Right renal pelvis (tissue), 4 donors: Measurements from ENCODE around the gene CCDC18. TPM values are rescaled to one million over a fixed set of nuclear protein-coding genes. Genes with fewer than 3 reads are reported as not detected.
A peak's percentile ranks its signal among the peaks of the same experiment; 100 is the strongest.
"Not testable (repeated sequence)": the region's sequence is repeated elsewhere in the genome, so short reads cannot be mapped to it uniquely, and the experiment has no call there.

Experiments
- DNase-seq, 4 donors: peaks; one replicate each; pipeline ENCODE4 v3.0.0-alpha.2; 2013; ENCODE audit warnings: low read depth in 4 of 4, low spot score in 3 of 4, missing footprints in 1 of 4
- polyA plus RNA-seq, 4 donors: library from polyadenylated mRNA; unstranded; fragments of 120-200 nt; gene quantifications; one replicate each; pipeline ENCODE4 v1.2.1, GENCODE V29; 2013; ENCODE audit not compliant: insufficient read length in 4 of 4

CCDC18 gene
- polyA plus RNA-seq, 4 donors, result 8.5 to 11.0 (median 10.2) TPM

- no peak for DNase-seq
Observed at GRCh38 chr1:93221913-93222312, 41.4 kb downstream of the CCDC18 start.

- DNase-seq, result no peak
Observed at GRCh38 chr1:93223023-93223675, 42.6 kb downstream of the CCDC18 start.

- DNase-seq, result no peak
Observed at GRCh38 chr1:93235261-93235660, 54.7 kb downstream of the CCDC18 start.

GRCh38 chr1:93237021-93237420 is 56.5 kb downstream of the CCDC18 start:
- no peak for DNase-seq

DNA sequence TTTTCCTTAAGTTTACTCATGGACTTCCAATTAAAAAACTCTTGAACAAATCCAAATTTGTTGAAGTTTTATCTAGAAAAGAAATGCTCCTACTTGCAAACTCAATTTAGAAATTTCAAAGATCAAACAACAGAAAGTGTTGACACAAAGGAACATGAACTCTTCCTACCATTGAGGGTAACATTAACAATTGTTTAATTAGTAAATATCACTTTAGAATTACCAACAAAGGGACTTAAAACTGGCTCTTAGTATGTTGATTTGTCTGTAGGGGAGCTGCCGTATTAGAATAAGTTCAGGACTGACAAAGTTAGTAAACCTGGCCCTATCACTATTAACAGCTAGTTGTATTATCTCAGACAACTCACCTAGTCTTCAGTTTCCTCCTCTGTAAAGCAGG is 57.9 kb downstream of the CCDC18 start:
- no peak for DNase-seq

- no peak for DNase-seq
Observed at GRCh38 chr1:93239863-93240262, 59.3 kb downstream of the CCDC18 start.

DNA sequence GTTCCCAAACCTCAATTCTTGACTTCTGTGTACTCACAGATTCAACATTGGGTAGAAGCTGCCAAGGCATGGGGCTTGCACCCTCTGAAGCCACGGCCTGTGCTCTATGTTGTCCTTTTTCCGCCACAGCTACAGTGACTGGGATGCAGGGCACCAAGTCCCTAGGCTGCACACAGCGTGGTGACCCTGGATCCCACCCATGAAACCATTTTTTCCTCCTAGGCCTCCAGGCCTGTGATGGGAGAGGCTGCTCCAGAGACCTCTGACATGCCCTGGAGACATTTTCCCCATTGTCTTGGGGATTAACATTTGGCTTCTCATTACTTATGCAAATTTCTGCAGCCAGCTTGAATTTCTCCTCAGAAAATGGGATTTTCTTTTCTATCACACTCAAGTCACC is 62.7 kb downstream of the CCDC18 start:
- not testable (repeated sequence) for DNase-seq

- DNase-seq, result no peak
Observed at GRCh38 chr1:93244298-93245069, 64.0 kb downstream of the CCDC18 start.

- no peak for DNase-seq
Observed at GRCh38 chr1:93251966-93252365, 71.4 kb downstream of the CCDC18 start.

DNA sequence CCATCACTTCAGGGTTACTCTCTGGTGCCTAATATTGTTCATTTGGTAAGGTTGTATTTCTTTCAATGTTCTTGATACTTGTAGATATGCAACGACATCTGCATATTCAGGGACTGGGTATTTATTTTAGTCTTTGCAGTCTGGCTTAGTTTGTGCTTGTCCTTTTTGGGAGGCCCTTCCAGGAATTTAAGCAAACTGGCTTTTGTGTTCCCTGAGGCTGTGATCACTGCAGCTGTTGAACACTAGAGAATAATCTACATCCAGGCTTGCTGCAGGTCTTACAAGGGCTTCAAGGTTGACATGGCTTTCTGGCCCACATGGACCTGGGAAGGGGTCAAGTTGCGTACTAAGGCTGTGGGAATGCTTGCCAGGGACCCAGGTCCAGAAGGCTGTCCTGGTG is 72.1 kb downstream of the CCDC18 start:
- no peak for DNase-seq

DNA sequence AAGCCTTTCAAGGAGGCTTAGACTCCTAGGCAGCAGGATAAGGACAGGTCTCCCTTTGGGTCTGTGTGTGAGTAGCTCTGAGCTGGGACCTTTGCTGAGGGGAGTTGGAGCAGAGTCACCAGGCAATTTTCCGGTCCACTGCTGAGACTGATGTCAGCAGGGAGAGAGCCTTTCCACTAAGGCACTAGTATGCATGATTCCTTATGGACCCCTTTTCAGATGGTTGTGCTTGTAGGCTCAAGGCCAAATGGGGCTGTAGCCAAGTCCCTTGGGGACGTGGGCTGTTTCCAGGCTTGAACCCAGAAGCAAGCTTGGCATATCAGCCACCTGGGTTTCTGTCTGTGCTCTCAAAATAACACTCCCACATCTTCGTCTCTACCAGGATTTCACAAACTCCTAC is 73.0 kb downstream of the CCDC18 start:
- DNase-seq, result no peak

DNA sequence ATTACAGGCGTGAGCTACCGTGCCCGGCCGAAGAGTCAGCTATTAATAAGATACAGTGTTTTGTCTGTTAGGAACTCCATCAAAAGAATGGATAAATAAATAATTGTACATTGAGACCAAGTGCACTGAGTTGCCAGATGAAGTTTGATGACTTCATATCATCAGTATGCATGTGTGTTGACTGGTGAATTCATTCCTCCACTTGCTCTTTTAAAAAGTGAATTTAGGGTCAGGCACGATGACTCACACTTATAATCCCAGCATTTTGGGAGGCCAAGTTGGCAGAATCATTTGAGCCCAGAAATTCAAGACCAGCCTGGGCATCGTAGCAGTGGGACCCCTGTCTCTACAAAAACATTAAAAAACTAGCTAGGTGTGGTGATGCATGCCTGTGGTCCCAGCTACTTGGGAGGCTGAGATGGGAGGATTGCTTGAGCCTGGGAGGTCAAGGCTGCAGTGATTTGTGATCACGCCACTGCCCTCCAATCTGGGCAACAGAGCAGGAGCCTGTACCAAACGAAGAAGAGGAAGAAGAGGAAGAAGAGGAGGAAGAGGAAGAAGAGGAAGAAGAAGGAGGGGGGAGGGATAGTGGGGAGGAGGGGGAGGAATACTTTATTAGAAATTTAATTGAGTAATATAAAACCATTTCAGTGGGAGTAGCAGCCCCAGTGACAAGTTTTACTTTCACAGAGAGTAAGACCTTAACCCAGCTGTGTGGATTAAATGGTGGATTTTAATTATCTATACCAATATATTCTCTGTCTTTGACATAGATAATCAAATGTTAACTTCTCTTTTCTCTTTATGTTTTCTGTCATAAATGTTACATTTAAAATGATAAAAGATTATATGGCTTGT is 74.9 kb downstream of the CCDC18 start:
- no peak for DNase-seq

DNA sequence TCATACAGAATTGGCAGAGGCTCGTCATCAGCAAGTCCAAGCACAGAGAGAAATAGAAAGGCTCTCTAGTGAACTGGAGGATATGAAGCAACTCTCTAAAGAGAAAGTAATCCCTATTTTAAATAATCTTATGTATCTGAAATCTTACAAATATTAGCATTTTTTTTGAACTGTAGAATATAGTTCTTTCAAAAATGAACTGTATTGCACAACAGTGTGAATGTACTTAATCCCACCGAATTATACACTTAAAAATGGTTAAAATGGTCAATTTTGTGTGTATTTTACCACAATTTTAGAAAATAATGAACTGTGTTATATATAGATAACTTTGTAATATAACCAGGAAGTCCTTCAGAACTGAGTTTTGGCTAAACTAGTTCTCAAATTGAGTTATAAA is 75.9 kb downstream of the CCDC18 start:
- no peak for DNase-seq

- no peak for DNase-seq
Observed at GRCh38 chr1:93257889-93258288, 77.4 kb downstream of the CCDC18 start.

DNA sequence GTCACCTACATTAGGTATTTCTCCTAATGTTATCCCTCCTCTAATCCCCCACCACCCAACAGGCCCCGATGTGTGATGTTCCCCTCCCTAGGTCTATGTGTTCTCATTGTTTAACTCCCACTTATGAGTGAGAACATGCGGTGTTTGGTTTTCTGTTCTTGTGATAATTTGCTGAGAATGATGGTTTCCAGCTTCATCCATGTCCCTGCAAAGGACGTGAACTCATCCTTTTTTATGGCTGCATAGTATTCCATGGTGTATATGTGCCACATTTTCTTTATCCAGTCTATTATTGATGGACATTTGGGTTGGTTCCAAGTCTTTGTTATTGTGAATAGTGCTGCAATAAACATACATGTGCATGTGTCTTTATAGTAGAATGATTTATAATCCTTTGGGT is 80.2 kb downstream of the CCDC18 start:
- DNase-seq, result not testable (repeated sequence)

- no peak for DNase-seq
Observed at GRCh38 chr1:93262645-93263044, 82.1 kb downstream of the CCDC18 start.

DNA sequence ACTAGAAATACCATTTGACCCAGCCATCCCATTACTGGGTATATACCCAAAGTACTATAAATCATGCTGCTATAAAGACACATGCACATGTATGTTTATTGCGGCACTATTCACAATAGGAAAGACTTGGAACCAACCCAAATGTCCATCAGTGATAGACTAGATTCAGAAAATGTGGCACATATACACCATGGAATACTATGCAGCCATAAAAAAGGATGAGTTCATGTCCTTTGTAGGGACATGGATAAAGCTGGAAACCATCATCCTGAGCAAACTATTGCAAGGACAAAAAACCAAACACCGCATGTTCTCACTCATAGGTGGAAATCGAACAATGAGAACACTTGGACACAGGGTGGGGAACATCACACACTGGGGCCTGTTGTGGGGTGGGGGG is 88.4 kb downstream of the CCDC18 start:
- not testable (repeated sequence) for DNase-seq

DNA sequence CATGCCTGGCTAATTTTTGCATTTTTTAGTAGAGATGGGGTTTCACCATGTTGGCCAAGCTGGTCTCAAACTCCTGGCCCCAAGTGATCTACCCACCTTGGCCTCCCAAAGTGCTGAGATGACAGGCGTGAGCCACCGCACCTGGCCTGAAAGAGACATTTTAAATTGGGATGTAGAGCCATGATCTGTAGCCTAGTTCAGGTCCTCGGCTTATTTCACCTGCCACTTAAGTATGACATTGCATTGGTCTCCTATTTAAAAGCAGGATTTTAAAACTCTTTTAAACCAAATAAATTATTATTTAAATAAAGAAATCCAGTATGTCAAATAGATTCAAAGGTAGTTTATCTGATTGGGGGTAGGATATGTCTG is 94.7 kb downstream of the CCDC18 start:
- not testable (repeated sequence) for DNase-seq

GRCh38 chr1:93275634-93276295 is 95.2 kb downstream of the CCDC18 start:
- peak in 3 of 4 donors; percentile 33 to 44 (median 41) for DNase-seq

DNA sequence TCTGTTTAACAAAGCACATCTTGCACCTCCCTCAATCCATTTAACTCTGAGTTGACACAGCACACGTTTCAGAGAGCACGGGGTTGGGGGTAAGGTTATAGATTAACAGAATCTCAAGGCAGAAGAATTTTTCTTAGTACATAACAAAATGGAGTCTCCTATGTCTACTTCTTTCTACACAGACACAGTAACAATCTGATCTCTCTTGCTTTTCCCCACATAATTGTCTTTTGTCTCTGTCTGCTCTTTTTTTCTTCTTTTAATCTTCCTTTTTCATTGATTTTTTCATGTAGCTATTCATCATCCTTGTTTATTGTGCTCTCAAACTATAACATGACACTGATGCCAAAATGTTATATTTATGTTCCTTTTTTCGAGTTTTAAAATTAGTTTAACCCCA is 97.0 kb downstream of the CCDC18 start:
- not testable (repeated sequence) for DNase-seq

GRCh38 chr1:93283496-93283895 is 103.0 kb downstream of the CCDC18 start:
- DNase-seq, result no peak
